Measurements from ENCODE around the gene UBE4B. TPM values are rescaled to one million over a fixed set of nuclear protein-coding genes. Genes with fewer than 3 reads are reported as not detected.
A peak's percentile ranks its signal among the peaks of the same experiment; 100 is the strongest.

The UBE4B gene
- total and polyA plus RNA-seq, 2 of the 13 experiments (the other 11 are each of a cell fraction or from before 2014, with no cell fraction given) = 15.2 to 24.8 TPM

- TF ChIP-seq MAZ (IDR thresholded peaks at IDR 0.05; ENCODE audit: borderline replicate concordance, low read depth, low read length) (no peak), MAZ (CRISPR knock-in tag; IDR thresholded peaks at IDR 0.05; ENCODE audit: low read depth) (no peak), ZFP41 (CRISPR knock-in tag; IDR thresholded peaks at IDR 0.05; ENCODE audit: borderline replicate concordance) (no peak), EED (CRISPR knock-in tag; IDR thresholded peaks at IDR 0.05) (no peak), ZNF317 (CRISPR knock-in tag; IDR thresholded peaks at IDR 0.05) (no peak), ZNF547 (CRISPR knock-in tag; IDR thresholded peaks at IDR 0.05) (no peak), ZBTB38 (CRISPR knock-in tag; IDR thresholded peaks at IDR 0.05) (no peak), GATAD2A (CRISPR knock-in tag; IDR thresholded peaks at IDR 0.05) (no peak), MNT (IDR thresholded peaks at IDR 0.05) (no peak), TEAD3 (CRISPR knock-in tag; optimal IDR thresholded peaks at IDR 0.05; ENCODE audit: borderline replicate concordance) (peak; percentile 92), ZNF296 (CRISPR knock-in tag; conservative IDR thresholded peaks at IDR 0.05) (no peak), MLX (CRISPR knock-in tag; IDR thresholded peaks at IDR 0.05) (no peak), ZNF12 (CRISPR knock-in tag; IDR thresholded peaks at IDR 0.05) (no peak), HNRNPL (IDR thresholded peaks at IDR 0.05; ENCODE audit: low read depth, low read length) (no peak), ZNF792 (CRISPR knock-in tag; IDR thresholded peaks at IDR 0.05) (no peak), ZNF329 (CRISPR knock-in tag; IDR thresholded peaks at IDR 0.05; ENCODE audit: low read depth) (no peak), ELF4 (CRISPR knock-in tag; IDR thresholded peaks at IDR 0.05; ENCODE audit: borderline replicate concordance) (no peak), ZMAT5 (CRISPR knock-in tag; IDR thresholded peaks at IDR 0.05; ENCODE audit: borderline replicate concordance, low read depth) (no peak), MEIS1 (CRISPR knock-in tag; IDR thresholded peaks at IDR 0.05; ENCODE audit: borderline replicate concordance) (no peak), DMTF1 (CRISPR knock-in tag; IDR thresholded peaks at IDR 0.05) (no peak), ZGPAT (CRISPR knock-in tag; IDR thresholded peaks at IDR 0.05) (no peak), TFAP4 (IDR thresholded peaks at IDR 0.05; ENCODE audit: borderline replicate concordance, low read depth) (no peak)
These were observed 195.8 kb downstream of the UBE4B start (continued) for GRCh38 chr1:10228528-10228927.

Measured in HepG2 (cell line).